ENCODE data around the gene GALNT2. TPM values are rescaled to one million over a fixed set of nuclear protein-coding genes. Genes with fewer than 3 reads are reported as not detected.

Gene GALNT2
- total RNA-seq, 1 donor from 2014 or later, result 31.9 TPM

- H3K4me3 ChIP-seq (ENCODE audit: low read depth, low read length), result no peak overlapping the region
Observed at GRCh38 chr1:230065161-230065560, 1.9 kb upstream of the GALNT2 start.

GRCh38 chr1:230065571-230065970, 1.5 kb upstream of the GALNT2 start:
- no peak for DNase-seq (ENCODE audit: low read depth)
- no peaks in the 10 kb centered on the region for H3K36me3 ChIP-seq (ENCODE audit: control insufficient read depth, insufficient read depth, low read length)
- no peak for FAIRE-seq
- no peak for TF ChIP-seq CTCF (IDR thresholded peaks at IDR 0.05; ENCODE audit: insufficient read depth, low read length, severe bottlenecking)
- no peak overlapping the region for H3K4me3 ChIP-seq (ENCODE audit: low read depth, low read length)
- no peaks in the 10 kb centered on the region for H3K27me3 ChIP-seq (ENCODE audit: control insufficient read depth, insufficient read depth, low read length)

More at GRCh38 chr1:230065161-230065560, 1.9 kb upstream of the GALNT2 start:
- Histone ChIP-seq H3K27me3 (ENCODE audit: control insufficient read depth, insufficient read depth, low read length) (no peaks in the 10 kb centered on the region), H3K36me3 (ENCODE audit: control insufficient read depth, insufficient read depth, low read length) (no peaks in the 10 kb centered on the region)
- no peak for TF ChIP-seq CTCF (IDR thresholded peaks at IDR 0.05; ENCODE audit: insufficient read depth, low read length, severe bottlenecking)
- DNase-seq (ENCODE audit: low read depth) (no peak), FAIRE-seq (no peak)

DNA sequence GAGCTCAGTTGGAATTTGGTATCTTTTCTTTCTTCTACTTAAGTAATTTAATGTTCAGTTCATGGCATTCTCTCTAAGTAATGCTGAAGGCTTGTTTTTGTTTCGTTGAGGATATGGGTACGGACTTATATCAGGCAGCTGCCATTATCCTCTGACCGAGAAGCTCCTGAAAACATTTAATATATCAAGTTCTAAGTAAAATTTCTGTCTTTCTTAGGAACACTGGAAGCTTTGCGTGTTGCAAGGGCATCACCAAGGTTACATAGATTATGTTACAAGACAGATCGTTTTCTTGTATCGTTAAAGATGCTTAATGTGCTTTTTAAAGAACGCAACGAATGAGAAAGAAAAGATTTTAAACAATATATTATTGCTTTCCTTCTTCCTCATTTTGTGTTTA, 1.0 kb upstream of the GALNT2 start:
- FAIRE-seq (no peak), DNase-seq (ENCODE audit: low read depth) (no peak)
- no peak overlapping the region for H3K4me3 ChIP-seq (ENCODE audit: low read depth, low read length)

GRCh38 chr1:230067419-230067870, 407 bp downstream of the GALNT2 start:
- peak overlapping the region; percentile 73 for H3K4me3 ChIP-seq (ENCODE audit: low read depth, low read length)
- no peaks in the 10 kb centered on the region for H3K36me3 ChIP-seq (ENCODE audit: control insufficient read depth, insufficient read depth, low read length)
- no peak for TF ChIP-seq CTCF (IDR thresholded peaks at IDR 0.05; ENCODE audit: insufficient read depth, low read length, severe bottlenecking)
- FAIRE-seq, result no peak
- no peak for DNase-seq (ENCODE audit: low read depth)
- no peaks in the 10 kb centered on the region for H3K27me3 ChIP-seq (ENCODE audit: control insufficient read depth, insufficient read depth, low read length)

More for the DNA sequence above, 1.0 kb upstream of the GALNT2 start:
- Histone ChIP-seq H3K36me3 (ENCODE audit: control insufficient read depth, insufficient read depth, low read length) (no peaks in the 10 kb centered on the region), H3K27me3 (ENCODE audit: control insufficient read depth, insufficient read depth, low read length) (no peaks in the 10 kb centered on the region)
- no peak for TF ChIP-seq CTCF (IDR thresholded peaks at IDR 0.05; ENCODE audit: insufficient read depth, low read length, severe bottlenecking)

DNA sequence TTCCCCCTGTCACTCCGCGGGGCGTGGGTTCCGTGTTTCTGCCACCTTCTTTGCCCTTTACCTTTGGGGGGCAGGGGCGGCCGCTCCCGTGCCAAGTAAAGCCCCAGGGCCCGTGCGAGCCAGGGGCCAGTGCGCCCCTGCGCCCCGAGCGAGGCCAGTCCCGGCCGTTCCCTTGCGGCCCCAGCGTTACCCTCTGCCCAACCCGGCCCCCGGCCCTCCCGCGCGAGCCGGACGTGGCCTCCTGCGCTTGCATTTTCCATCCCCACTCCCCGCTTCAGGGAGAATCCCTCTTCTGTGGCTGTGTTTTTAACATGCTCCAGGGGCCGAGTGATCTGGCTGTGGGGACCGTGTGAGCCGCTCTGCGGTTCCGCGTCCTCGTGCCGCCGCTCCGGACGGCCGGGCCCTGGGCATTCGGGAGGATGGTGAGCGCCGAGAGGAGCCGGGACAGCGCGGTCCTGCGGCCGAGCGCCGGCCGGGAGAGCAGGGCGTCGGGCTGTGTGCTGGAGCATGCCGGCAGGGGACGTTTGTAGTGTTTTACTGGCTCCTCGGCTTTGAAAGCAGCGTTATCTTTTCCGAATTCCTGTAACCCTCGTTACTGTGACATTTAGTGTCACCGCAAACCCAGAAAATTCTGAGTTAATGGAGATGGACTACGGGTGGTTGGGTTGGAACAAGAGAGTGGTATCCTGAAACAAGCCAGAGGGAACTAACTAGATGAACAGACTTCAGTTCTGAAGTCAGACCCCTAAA, 1.0 kb downstream of the GALNT2 start:
- DNase-seq (ENCODE audit: low read depth), result no peak
- peak; percentile 12 for TF ChIP-seq CTCF (IDR thresholded peaks at IDR 0.05; ENCODE audit: insufficient read depth, low read length, severe bottlenecking)
- FAIRE-seq, result no peak

DNA sequence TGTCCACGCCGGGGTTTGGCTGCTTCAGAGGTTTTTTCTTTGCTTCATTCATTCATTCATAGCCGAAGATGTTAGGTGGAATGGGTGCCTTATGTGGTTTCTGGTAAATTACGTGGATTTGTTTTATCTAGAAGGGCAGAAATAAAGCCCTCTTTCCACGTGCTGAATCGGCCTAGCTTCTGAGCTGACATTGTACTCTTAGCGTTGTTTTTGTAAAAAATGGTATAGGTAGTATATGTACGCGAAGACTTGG, 1.5 kb downstream of the GALNT2 start:
- FAIRE-seq, result no peak
- TF ChIP-seq CTCF (IDR thresholded peaks at IDR 0.05; ENCODE audit: insufficient read depth, low read length, severe bottlenecking), result no peak
- H3K27me3 ChIP-seq (ENCODE audit: control insufficient read depth, insufficient read depth, low read length), result no peaks in the 10 kb centered on the region
- H3K4me3 ChIP-seq (ENCODE audit: low read depth, low read length), result peak overlapping the region; percentile 73
- H3K36me3 ChIP-seq (ENCODE audit: control insufficient read depth, insufficient read depth, low read length), result no peaks in the 10 kb centered on the region
- no peak for DNase-seq (ENCODE audit: low read depth)

More for the DNA sequence above, 1.0 kb downstream of the GALNT2 start:
- Histone ChIP-seq H3K4me3 (ENCODE audit: low read depth, low read length) (peak overlapping the region; percentile 73), H3K27me3 (ENCODE audit: control insufficient read depth, insufficient read depth, low read length) (no peaks in the 10 kb centered on the region), H3K36me3 (ENCODE audit: control insufficient read depth, insufficient read depth, low read length) (no peaks in the 10 kb centered on the region)
